ENCODE data around the gene FCN1.

Gene FCN1

DNA sequence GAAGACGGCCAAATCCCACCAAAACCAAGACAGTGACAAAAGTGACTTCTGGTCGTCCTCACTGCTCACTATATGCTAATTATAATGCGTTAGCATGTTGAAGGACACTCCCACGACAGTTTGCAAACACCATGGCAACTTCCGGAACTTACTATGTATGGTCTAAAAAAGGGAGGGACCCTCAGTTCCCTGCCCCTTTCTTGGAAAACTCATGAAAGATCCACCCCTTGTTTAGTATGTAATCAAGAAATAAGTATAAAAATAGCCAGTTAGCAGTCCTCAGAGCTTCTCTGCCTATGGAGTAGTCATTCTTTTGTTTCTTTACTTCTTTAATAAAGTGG lies 27.6 kb downstream of the FCN1 start:
- intact Hi-C loops (cut with DNase I; ENCODE audit: low total_unique reads): no loop called here
- H3K36me3 ChIP-seq: no peaks in the 10 kb centered on the region
- DNase-seq: no peak
- no peak overlapping the region for H3K4me3 ChIP-seq
- H3K4me1 ChIP-seq: no peaks in the 10 kb centered on the region
- TF ChIP-seq CTCF (IDR thresholded peaks at IDR 0.05): no peak
- H3K27ac ChIP-seq: no peak overlapping the region
- no peaks in the 10 kb centered on the region for H3K9me3 ChIP-seq
- H3K27me3 ChIP-seq: peaks cover 0 to 26% of the 10 kb centered on the region in 2 donors

GRCh38 chr9:134889386-134890154 lies 28.1 kb downstream of the FCN1 start:
- Histone ChIP-seq H3K4me1 (no peaks in the 10 kb centered on the region), H3K27ac (no peak overlapping the region), H3K27me3 (peaks cover 0 to 31% of the 10 kb centered on the region in 2 donors), H3K36me3 (no peaks in the 10 kb centered on the region), H3K9me3 (no peaks in the 10 kb centered on the region), H3K4me3 (no peak overlapping the region)
- no peak for DNase-seq
- TF ChIP-seq CTCF (IDR thresholded peaks at IDR 0.05): no peak
- intact Hi-C loops (cut with DNase I; ENCODE audit: low total_unique reads): no loop called here

DNA sequence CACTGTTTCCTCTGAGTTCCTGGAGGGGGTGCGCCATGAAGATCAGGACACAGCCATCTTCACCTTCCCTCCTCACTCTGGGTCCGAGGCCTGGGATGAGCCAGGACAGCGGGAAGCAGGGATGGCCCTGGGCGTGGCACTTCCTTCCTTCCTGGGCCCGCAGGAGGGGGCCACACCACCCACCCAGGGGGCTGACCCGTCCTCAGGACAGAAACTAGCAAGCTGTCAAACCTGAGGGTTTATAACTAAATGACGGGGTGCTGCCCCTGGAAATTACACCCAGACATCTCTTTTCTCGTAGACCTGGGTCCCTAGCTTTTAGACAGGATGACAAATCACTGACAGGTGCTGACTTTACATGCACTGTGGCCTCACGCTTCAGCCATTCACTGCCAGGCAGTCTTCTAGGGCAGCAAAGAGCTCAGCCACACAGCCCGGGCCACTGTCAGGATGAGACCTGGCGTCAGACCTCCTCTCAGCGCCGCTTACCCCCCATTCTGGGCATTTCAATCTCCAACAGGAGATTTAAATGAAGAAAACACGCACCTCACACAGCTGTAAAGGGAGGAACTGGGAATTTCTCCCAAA lies 29.0 kb downstream of the FCN1 start:
- H3K27ac ChIP-seq: no peak overlapping the region
- intact Hi-C loops (cut with DNase I; ENCODE audit: low total_unique reads): no loop called here
- H3K4me3 ChIP-seq: no peak overlapping the region
- H3K27me3 ChIP-seq: peaks cover 0 to 32% of the 10 kb centered on the region in 2 donors
- H3K4me1 ChIP-seq: no peaks in the 10 kb centered on the region
- H3K9me3 ChIP-seq: no peaks in the 10 kb centered on the region
- no peak for TF ChIP-seq CTCF (IDR thresholded peaks at IDR 0.05)
- H3K36me3 ChIP-seq: no peaks in the 10 kb centered on the region
- DNase-seq: no peak

GRCh38 chr9:134887686-134888602 lies 29.8 kb downstream of the FCN1 start:
- Histone ChIP-seq H3K27me3 (peaks cover 0 to 31% of the 10 kb centered on the region in 2 donors), H3K4me3 (no peak overlapping the region), H3K36me3 (no peaks in the 10 kb centered on the region), H3K9me3 (no peaks in the 10 kb centered on the region), H3K27ac (no peak overlapping the region), H3K4me1 (no peaks in the 10 kb centered on the region)
- intact Hi-C loops (cut with DNase I; ENCODE audit: low total_unique reads): no loop called here
- DNase-seq: peak in 1 of 2 donors; percentile 47
- no peak for TF ChIP-seq CTCF (IDR thresholded peaks at IDR 0.05)

GRCh38 chr9:134887219-134887618 lies 30.5 kb downstream of the FCN1 start:
- intact Hi-C loops (cut with DNase I; ENCODE audit: low total_unique reads): no loop called here
- no peaks in the 10 kb centered on the region for H3K36me3 ChIP-seq
- peaks cover 0 to 35% of the 10 kb centered on the region in 2 donors for H3K27me3 ChIP-seq
- no peaks in the 10 kb centered on the region for H3K9me3 ChIP-seq
- no peak for DNase-seq
- TF ChIP-seq CTCF (IDR thresholded peaks at IDR 0.05): no peak
- H3K4me3 ChIP-seq: no peak overlapping the region
- no peaks in the 10 kb centered on the region for H3K4me1 ChIP-seq
- H3K27ac ChIP-seq: no peak overlapping the region

All from tibial artery (tissue), 4 donors.